ENCODE measurements around the gene NOP9.
A peak's percentile ranks its signal among the peaks of the same experiment; 100 is the strongest.

Gene NOP9

DNA sequence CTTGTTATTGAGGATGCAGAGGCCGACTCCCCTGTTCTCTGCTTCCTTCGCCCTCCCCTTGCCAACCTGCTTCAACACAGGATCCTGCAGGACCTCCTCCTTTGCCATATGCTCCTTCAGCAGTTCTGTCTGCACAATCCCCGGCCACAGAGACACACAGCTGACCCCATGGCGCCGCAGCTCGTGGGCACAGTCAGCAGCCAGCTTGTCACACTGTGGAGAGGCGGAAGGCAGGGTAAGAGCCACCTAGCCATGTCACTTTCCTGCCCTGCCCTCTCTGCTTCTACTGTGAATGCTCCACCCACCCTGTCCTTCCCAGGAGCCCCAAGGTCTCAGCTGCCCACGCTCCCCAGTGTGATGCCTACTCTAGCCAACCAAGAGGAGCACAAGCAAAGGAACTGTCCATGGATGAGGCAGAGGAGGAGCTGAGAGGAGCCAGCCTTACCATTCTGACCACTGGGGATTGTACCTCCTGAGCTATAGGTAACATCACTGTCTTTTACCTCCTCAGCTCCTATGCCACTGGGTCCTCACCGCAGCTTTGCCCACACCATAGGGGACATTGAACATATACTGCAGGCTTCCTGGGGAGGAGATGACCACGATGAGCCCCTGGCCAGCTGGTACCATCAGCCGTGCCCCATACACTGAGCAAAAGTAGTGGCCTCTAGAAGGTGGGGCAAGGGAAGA, 7.4 kb upstream of the NOP9 start:
- TF ChIP-seq, protein P1, sequence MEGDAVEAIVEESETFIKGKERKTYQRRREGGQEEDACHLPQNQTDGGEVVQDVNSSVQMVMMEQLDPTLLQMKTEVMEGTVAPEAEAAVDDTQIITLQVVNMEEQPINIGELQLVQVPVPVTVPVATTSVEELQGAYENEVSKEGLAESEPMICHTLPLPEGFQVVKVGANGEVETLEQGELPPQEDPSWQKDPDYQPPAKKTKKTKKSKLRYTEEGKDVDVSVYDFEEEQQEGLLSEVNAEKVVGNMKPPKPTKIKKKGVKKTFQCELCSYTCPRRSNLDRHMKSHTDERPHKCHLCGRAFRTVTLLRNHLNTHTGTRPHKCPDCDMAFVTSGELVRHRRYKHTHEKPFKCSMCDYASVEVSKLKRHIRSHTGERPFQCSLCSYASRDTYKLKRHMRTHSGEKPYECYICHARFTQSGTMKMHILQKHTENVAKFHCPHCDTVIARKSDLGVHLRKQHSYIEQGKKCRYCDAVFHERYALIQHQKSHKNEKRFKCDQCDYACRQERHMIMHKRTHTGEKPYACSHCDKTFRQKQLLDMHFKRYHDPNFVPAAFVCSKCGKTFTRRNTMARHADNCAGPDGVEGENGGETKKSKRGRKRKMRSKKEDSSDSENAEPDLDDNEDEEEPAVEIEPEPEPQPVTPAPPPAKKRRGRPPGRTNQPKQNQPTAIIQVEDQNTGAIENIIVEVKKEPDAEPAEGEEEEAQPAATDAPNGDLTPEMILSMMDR (IDR thresholded peaks at IDR 0.05; ENCODE audit: low read depth, low read length): no peak

DNA sequence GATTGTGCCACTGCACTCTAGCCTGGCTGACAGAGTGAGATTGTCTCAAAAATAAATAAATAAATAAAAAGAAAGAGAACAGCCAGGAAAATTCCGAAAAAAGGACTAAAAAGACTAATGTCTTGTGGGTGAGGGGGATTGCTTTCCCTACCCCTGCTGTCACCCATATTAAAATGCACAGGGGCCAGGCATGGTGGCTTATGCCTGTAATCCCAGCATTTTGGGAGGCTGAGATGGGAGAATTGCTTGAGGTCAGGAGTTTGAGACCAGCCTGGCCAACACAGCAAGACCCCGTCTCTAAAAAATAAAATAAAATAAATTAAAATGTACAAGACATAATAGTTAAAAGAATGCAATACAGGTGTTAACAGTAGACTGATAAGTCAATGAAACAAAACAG, 6.1 kb upstream of the NOP9 start:
- TF ChIP-seq, protein P1 (IDR thresholded peaks at IDR 0.05; ENCODE audit: low read depth, low read length): no peak

More for the DNA sequence above, 7.4 kb upstream of the NOP9 start:
- no peak overlapping the region for H3K4me3 ChIP-seq (ENCODE audit: low read depth, low read length)

DNA sequence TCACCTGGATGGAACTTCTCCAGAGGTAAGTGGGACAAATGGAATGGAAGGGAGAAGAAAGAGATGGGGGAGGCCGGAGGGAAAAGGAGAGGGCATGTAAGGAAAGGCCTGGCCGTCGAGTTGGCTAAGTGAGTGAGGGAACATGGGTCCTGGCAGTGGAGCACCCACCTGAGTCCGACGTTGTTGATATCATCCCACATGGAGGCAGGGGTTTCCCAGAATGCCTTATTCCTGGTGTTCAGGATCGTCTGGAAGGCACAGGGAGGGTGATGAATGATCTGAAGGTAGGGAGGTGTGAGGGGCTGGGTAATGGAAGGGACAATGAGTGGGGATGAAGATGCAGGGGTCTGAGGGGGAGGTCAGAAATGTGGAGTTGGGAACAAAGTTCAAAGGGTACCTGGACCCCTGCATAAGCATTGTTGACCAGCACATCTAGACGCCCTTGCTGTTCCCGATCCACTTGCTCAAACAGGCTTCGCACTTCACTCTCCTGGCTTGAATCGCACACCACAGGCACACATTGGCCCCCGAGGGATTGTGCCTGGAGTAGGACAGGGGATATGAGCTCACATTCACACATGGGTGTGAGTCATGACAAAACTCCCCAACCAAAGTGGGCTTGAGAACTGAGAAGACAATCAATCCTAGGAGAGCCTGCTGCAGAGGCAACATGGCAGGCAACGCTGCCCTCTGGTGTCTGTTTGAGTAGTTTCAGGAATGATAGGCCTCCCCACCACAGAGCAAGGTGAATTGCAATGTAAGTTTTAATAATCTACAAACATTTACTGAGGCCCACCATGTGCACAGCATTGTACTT, 3.1 kb upstream of the NOP9 start:
- H3K4me3 ChIP-seq (ENCODE audit: low read depth, low read length): no peak overlapping the region

More for the DNA sequence above, 6.1 kb upstream of the NOP9 start:
- H3K4me3 ChIP-seq (ENCODE audit: low read depth, low read length): no peak overlapping the region

DNA sequence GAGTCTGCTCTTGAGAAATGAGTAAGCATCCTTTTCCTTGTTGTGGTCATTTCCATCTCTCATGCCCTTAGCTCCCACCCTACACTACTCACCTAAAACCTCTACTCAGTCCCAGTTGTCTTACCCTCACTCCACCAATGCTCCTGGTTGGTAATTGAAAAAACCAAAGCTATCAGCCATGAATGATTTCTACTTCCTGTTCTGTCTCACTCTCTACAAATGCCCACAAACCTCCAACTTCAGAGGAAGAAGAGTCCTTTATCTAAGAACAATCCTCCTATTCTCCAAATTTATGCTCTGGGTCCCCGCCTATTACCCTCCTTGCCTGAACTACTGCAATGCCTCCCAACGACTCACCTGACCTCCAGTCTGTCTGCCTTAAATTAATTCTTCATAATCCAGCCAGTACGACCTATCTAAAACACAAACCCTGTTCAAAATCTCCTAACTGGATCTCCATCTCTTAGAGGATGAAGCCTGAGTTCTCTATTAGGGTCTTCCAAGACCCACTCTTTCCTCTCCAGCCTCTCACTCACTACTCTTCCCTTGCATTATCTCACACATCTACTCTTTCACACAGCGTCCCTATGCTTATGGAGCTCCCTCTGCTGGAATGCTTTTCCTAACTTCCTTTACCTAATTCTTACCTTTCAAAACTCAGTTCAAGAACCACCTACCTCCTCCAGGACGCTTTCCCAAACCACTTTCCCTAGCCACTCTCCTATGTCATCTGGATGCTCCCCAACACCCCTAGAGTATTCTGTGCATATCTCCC, 2.3 kb upstream of the NOP9 start:
- H3K4me3 ChIP-seq (ENCODE audit: low read depth, low read length): no peak overlapping the region
- TF ChIP-seq, protein P1 (IDR thresholded peaks at IDR 0.05; ENCODE audit: low read depth, low read length): peak; percentile 21; the same call in 1 of the 2 replicates

More for the DNA sequence above, 3.1 kb upstream of the NOP9 start:
- TF ChIP-seq, protein P1 (IDR thresholded peaks at IDR 0.05; ENCODE audit: low read depth, low read length): peak; percentile 51

DNA sequence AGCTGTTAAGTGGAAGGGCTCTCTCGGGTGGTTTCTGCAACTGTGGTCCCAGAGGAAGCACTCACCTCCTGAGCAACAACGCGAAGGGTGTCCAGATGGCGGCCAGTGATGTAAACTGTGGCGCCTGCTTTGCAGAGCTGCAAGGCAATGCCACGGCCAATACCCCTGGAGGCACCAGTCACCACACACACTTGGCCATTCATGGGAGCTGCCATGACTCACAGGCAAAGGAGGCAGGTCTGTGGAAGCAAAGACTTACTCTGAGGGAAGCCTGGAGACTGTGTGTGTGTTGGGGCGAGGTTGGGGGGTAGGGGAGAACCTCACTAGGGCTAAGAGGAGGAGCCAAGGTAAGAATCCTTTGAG, 777 bp upstream of the NOP9 start:
- TF ChIP-seq, protein P1 (IDR thresholded peaks at IDR 0.05; ENCODE audit: low read depth, low read length): no peak
- peak overlapping the region; percentile 96 for H3K4me3 ChIP-seq (ENCODE audit: low read depth, low read length)

DNA sequence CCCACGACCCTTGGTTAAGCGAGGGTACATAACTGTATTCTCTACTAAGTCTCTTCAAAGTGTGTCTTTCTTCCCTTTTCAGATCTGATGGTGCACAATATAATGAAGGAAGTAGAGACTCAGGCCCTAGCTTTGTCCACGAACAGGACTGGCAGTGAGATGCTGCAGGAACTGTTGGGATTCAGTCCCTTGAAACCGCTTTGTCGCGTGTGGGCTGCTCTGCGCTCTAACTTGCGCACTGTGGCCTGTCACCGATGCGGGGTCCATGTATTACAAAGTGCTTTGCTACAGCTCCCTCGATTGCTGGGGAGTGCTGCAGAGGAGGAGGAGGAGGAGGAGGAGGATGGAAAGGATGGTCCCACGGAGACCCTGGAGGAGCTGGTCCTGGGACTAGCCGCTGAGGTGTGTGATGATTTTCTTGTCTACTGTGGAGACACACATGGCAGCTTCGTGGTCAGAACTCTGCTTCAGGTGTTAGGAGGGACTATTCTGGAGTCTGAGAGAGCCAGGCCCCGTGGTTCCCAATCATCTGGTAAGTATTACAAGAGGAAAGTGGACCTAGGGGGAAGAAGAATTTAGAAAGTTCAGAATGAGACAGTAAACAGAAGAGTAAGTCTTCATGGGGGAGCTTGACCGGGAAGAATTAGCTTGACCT, 803 bp downstream of the NOP9 start:
- H3K4me3 ChIP-seq (ENCODE audit: low read depth, low read length): peak overlapping the region; percentile 96
- TF ChIP-seq, protein P1 (IDR thresholded peaks at IDR 0.05; ENCODE audit: low read depth, low read length): no peak

All from WI38 (cell line).